Measurements from ENCODE around the gene TMC6. TPM values are rescaled to one million over a fixed set of nuclear protein-coding genes. Genes with fewer than 3 reads are reported as not detected.

Gene TMC6
- total RNA-seq, 3 donors from 2014 or later, result 53.8 to 108 (median 105) TPM

DNA sequence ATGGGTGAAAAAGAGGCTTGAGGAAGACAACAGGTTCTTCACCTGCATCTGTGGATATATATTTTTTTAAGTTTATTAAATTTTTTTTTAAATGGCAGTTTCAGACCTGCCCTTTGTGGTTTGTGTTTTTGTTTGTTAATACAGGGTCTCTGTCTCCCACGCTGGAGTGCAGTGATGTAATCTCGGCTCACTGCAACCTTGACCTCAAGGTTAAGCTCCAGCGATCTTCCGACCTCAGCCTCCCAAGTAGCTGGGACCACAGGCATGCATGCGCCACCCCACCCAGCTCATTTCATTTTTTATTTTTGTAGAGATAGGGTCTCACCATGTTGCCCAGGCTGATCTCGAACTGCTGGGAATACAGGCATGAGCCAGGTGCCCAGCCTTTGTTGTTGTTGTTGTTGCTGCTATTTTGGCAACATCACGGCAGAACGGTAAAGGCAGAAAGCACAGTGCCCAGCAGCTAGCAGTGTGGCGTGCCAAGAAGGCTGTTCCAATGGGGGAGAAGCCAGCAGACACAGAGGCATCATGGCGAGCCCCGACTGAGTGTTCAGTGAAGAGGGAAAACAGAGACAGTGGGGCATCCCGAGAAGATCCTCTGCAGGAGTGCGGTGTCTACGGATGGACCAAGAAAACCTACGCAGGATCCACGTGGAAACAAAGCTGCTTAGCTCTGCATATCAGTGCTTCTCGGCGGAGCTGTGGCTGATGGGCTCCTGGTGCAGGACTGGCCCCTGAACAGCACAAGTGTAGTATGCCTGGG, 19.6 kb downstream of the TMC6 start:
- intact Hi-C loops (cut with DNase I, micrococcal nuclease), result no loop called here
- TF ChIP-seq, protein P1, sequence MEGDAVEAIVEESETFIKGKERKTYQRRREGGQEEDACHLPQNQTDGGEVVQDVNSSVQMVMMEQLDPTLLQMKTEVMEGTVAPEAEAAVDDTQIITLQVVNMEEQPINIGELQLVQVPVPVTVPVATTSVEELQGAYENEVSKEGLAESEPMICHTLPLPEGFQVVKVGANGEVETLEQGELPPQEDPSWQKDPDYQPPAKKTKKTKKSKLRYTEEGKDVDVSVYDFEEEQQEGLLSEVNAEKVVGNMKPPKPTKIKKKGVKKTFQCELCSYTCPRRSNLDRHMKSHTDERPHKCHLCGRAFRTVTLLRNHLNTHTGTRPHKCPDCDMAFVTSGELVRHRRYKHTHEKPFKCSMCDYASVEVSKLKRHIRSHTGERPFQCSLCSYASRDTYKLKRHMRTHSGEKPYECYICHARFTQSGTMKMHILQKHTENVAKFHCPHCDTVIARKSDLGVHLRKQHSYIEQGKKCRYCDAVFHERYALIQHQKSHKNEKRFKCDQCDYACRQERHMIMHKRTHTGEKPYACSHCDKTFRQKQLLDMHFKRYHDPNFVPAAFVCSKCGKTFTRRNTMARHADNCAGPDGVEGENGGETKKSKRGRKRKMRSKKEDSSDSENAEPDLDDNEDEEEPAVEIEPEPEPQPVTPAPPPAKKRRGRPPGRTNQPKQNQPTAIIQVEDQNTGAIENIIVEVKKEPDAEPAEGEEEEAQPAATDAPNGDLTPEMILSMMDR (IDR thresholded peaks at IDR 0.05), result no peak
- no peaks in the 10 kb centered on the region for H3K9me3 ChIP-seq
- DNase-seq (no peak), ATAC-seq (no peak)
- H3K36me3 ChIP-seq (ENCODE audit: low read depth), result no peaks in the 10 kb centered on the region
- H3K4me1 ChIP-seq (ENCODE audit: low read depth), result peaks cover 6% of the 10 kb centered on the region
- H3K4me3 ChIP-seq, result no peak overlapping the region

DNA sequence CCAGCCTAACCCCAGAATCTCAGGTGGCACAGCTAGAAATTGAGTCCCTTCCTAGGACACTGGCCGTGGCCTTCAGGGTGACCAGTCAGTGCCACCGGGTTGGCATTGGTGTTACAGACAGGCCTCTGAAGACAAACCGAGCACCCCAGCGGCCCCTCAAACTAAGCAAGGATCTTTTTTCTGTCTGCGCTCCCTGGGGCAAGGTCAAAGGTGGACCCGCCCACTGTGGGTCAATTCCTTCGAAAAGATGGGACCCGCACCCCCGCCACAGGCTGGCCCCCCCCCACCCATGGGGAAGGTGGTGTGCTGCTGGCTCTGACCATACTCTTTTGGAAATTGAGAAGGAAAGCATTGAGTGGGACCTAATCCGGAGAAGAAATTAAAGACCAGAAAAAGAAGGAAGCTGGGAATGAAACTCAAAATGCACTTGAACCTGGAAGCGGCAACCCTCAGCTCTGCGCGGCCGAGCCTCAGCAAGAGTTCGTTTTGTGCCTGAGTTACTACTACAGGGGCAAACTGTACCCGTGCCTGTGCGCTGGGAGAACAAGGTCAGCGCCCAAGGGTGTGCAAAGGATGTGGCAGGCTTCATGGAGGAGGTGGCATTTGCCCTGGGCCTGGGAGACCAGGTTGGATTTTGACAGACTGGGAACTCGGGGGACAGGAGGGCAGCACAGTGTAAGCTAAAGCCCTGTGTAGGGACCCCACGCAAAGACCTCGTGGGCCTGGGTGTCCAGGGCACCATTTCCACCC, 20.4 kb downstream of the TMC6 start:
- no peaks in the 10 kb centered on the region for H3K36me3 ChIP-seq (ENCODE audit: low read depth)
- intact Hi-C loops (cut with DNase I, micrococcal nuclease), result no loop called here
- ATAC-seq, result no peak

DNA sequence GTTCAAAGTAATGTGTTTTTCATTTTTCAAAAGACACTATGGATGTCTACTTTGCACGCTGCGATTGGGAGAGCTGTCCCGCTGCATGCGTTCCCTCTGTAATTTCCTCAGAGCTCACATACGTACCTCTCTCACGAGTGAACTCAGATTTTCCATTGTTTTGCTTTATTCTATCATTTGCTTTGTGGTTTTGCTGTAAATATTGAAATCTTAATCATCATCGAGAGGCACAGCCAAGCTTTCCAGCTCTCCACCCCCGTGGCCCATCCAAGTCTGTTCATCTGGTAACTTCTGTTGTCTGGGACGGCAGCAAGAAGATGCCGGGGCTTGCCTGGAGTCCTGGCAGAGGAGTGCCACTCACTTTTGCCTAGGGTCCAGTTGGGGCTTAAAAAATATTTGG, 21.1 kb downstream of the TMC6 start:
- Histone ChIP-seq H3K36me3 (ENCODE audit: low read depth) (no peaks in the 10 kb centered on the region), H3K4me1 (ENCODE audit: low read depth) (peaks cover under 1% of the 10 kb centered on the region), H3K9me3 (no peaks in the 10 kb centered on the region), H3K4me3 (no peak overlapping the region)
- DNase-seq, result no peak
- intact Hi-C loops (cut with DNase I, micrococcal nuclease), result no loop called here
- ATAC-seq, result no peak
- TF ChIP-seq, protein P1 (IDR thresholded peaks at IDR 0.05), result no peak

More for the DNA sequence above, 20.4 kb downstream of the TMC6 start:
- TF ChIP-seq, protein P1 (IDR thresholded peaks at IDR 0.05), result no peak
- no peaks in the 10 kb centered on the region for H3K9me3 ChIP-seq
- DNase-seq, result peak in 1 of 3 donors; percentile 43
- no peak overlapping the region for H3K4me3 ChIP-seq
- peaks cover 6% of the 10 kb centered on the region for H3K4me1 ChIP-seq (ENCODE audit: low read depth)

DNA sequence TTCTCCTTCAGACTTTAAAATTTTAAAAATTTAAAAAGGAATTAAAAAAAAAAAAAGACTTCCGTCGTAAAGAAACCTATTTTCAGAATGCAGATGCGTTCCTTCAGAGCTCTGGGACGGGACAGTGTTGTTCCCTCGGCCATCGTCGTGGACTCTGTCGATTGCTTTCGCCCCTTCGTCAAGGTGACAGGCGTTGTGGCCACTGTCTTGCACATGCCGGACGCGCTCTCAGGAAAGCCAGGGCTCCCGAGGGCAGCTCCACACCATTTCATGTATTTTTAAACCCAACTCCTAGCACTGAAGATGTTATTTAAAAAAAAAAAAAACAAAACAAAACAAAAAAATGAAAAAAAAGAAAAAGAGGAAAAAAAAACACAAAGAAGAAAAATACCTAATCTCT, 22.3 kb downstream of the TMC6 start:
- H3K36me3 ChIP-seq (ENCODE audit: low read depth), result no peaks in the 10 kb centered on the region
- TF ChIP-seq, protein P1 (IDR thresholded peaks at IDR 0.05), result no peak
- no peak overlapping the region for H3K4me3 ChIP-seq
- DNase-seq, result no peak
- intact Hi-C loops (cut with DNase I, micrococcal nuclease), result no loop called here
- no peak for ATAC-seq
- no peaks in the 10 kb centered on the region for H3K9me3 ChIP-seq
- H3K4me1 ChIP-seq (ENCODE audit: low read depth), result no peaks in the 10 kb centered on the region

DNA sequence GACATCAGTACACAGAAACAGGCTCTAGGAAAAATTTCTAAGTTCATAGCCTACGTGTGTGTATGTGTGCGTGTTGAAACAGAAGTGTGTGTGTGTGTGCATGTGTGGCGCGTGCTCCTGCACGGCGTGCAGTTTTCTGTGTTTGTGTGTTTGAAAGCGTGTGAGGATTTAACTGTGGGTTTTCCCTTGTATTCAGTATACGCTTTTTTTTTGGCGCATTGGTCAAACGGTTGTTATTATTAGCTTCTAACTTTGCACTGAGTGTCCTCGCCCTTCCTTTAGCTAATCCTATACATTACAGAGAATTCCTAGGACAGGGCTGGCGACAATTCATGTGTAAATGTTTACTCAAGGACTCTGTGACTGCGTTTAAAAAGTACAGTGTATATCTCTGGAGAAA, 23.0 kb downstream of the TMC6 start:
- no peaks in the 10 kb centered on the region for H3K4me1 ChIP-seq (ENCODE audit: low read depth)
- H3K4me3 ChIP-seq, result no peak overlapping the region
- intact Hi-C loops (cut with DNase I, micrococcal nuclease), result no loop called here
- DNase-seq (no peak), ATAC-seq (no peak)
- H3K9me3 ChIP-seq, result no peaks in the 10 kb centered on the region
- TF ChIP-seq, protein P1 (IDR thresholded peaks at IDR 0.05), result no peak
- H3K36me3 ChIP-seq (ENCODE audit: low read depth), result no peaks in the 10 kb centered on the region

Data from mucosa of descending colon (tissue), 3 donors.